T-cell (primary cell): ENCODE data around the gene GPC5. TPM values are rescaled to one million over a fixed set of nuclear protein-coding genes. Genes with fewer than 3 reads are reported as not detected.
"Not testable (repeated sequence)": the region's sequence is repeated elsewhere in the genome, so short reads cannot be mapped to it uniquely, and the experiment has no call there.

ENCODE experiments used
- ATAC-seq, 4 experiments: fragments of 200-7000 bp in 3 of 4; fragments of 150-1000 bp in 1 of 4; cut with Tn5 transposase; replicated peaks in 1 of 4; 1 replicate in 3 of 4; 2 replicates in 1 of 4; pipeline ENCODE4 v1.10.0; 2021; ENCODE audit warnings: moderate library complexity in 3 of 4, mild to moderate bottlenecking in 2 of 4, moderate number of reproducible peaks in 1 of 4
- CTCF ChIA-PET, 2 donors: fragments of 300-600 bp; sonication (Branson Sonifier 250); formaldehyde crosslinking; loops; one replicate each; lab custom pipeline; 2022; ENCODE audit warnings: antibody characterized with exemption in 2 of 2; lab: Charles Lee
- POLR2A ChIA-PET, 2 donors: fragments of 300-600 bp; sonication (Branson Sonifier 250); formaldehyde crosslinking; loops; one replicate each; lab custom pipeline; 2022; ENCODE audit warnings: antibody characterized with exemption in 2 of 2; lab: Charles Lee
- DNase-seq, 35 experiments: peaks; one replicate each; pipeline versions ENCODE4 v3.0.0 to v3.0.0-alpha.2; 2013 to 2023
- H3K27ac ChIP-seq: one replicate; pipeline ENCODE4 v1.5.1; 2013; ENCODE audit warnings: low read length
- H3K27me3 ChIP-seq, 2 experiments: replicated peaks in 1 of 2; 1 replicate in 1 of 2; 2 replicates in 1 of 2; pipeline versions ENCODE4 v1.6.1 to v1.7.0; 2013; ENCODE audit warnings: low read length in 1 of 2, mixed read lengths in 1 of 2; ENCODE audit not compliant: control insufficient read depth in 2 of 2, insufficient read depth in 2 of 2; ENCODE audit errors: extremely low read depth in 1 of 2
- H3K36me3 ChIP-seq, 2 donors: 1 replicate in 1 of 2; 2 replicates in 1 of 2; pipeline versions ENCODE4 v1.6.1 to v1.7.0; 2013; ENCODE audit warnings: low read length in 1 of 2; ENCODE audit not compliant: control insufficient read depth in 2 of 2, insufficient read depth in 1 of 2; ENCODE audit errors: extremely low read depth in 1 of 2
- H3K4me1 ChIP-seq, 2 experiments: 1 replicate in 1 of 2; 2 replicates in 1 of 2; pipeline versions ENCODE4 v1.6.1 to v1.7.0; 2013; ENCODE audit warnings: low read length in 2 of 2, mixed read lengths in 1 of 2; ENCODE audit not compliant: insufficient read depth in 2 of 2, control insufficient read depth in 1 of 2; ENCODE audit errors: extremely low read depth in 1 of 2
- H3K4me3 ChIP-seq, 2 donors: 1 replicate in 1 of 2; 2 replicates in 1 of 2; pipeline versions ENCODE4 v1.5.1 to v1.7.0; 2013; ENCODE audit warnings: mild to moderate bottlenecking in 2 of 2, low read length in 1 of 2, moderate library complexity in 1 of 2; ENCODE audit not compliant: control insufficient read depth in 1 of 2; ENCODE audit errors: extremely low read depth in 1 of 2
- H3K9me3 ChIP-seq: 2 replicates; pipeline ENCODE4 v1.7.0; 2013
- H3K27ac Mint-ChIP-seq, 2 donors: one replicate each; pipeline ENCODE4 v1.8.0; 2020 to 2021; ENCODE audit warnings: mild to moderate bottlenecking in 2 of 2, mixed read lengths in 2 of 2
- H3K27me3 Mint-ChIP-seq, 2 donors: one replicate each; pipeline ENCODE4 v1.8.0; 2021 to 2022; ENCODE audit warnings: mixed read lengths in 2 of 2
- H3K36me3 Mint-ChIP-seq: one replicate; pipeline ENCODE4 v1.8.0; 2021; ENCODE audit warnings: mixed read lengths
- H3K4me1 Mint-ChIP-seq, 3 donors: one replicate each; pipeline ENCODE4 v1.8.0; 2020 to 2022; ENCODE audit warnings: mixed read lengths in 3 of 3, mild to moderate bottlenecking in 1 of 3
- H3K4me3 Mint-ChIP-seq, 3 donors: one replicate each; pipeline ENCODE4 v1.8.0; 2020 to 2022; ENCODE audit warnings: mild to moderate bottlenecking in 3 of 3, mixed read lengths in 3 of 3, moderate library complexity in 3 of 3
- H3K9me3 Mint-ChIP-seq, 3 donors: one replicate each; pipeline ENCODE4 v1.8.0; 2020 to 2022; ENCODE audit warnings: mixed read lengths in 3 of 3
- WGBS: methylation state at CpG from one replicate; pipeline ENCODE4 v1.1.5; 2013; ENCODE audit warnings: missing lambda C conversion rate; ENCODE audit not compliant: insufficient coverage; 5-methylcytosine and 5-hydroxymethylcytosine counted together
- total RNA-seq, 35 experiments: library from RNA in 6 of 35; stranded (reverse) in 6 of 35; fragments of 120-200 nt in 1 of 35; gene quantifications; one replicate each; pipeline versions ENCODE4 v1.2.1 to v1.2.4 and lab custom pipeline; 2013 to 2026

The GPC5 gene
- total RNA-seq, 5 donors from 2014 or later (not counting 1 experiment from before 2014, with no cell fraction given), result 0.12 to 0.39 (median 0.26) TPM

GRCh38 chr13:92886535-92887077 is 1488.2 kb downstream of the GPC5 start:
- Histone ChIP-seq H3K36me3 (no peaks in the 10 kb centered on the region), H3K27ac (no peak overlapping the region), H3K4me1 (no peaks in the 10 kb centered on the region), H3K9me3 (no peaks in the 10 kb centered on the region), H3K27me3 (no peaks in the 10 kb centered on the region), H3K4me3 (no peak overlapping the region)
- CTCF ChIA-PET, result interaction anchor here (0.6 to 0.7 kb wide), 2 partner anchors 182 to 566 kb away, joined by 4 to 5 read pairs; no protein-coding TSS in a partner anchor
- Mint-ChIP-seq H3K4me1 (no peaks in the 10 kb centered on the region), H3K36me3 (no peaks in the 10 kb centered on the region), H3K27ac (no peak overlapping the region), H3K27me3 (no peaks in the 10 kb centered on the region), H3K4me3 (no peak overlapping the region), H3K9me3 (peaks cover 0 to 10% (median 0%) of the 10 kb centered on the region in 3 donors)
- ATAC-seq (no peak), DNase-seq (no peak)
- WGBS, result no CpG with 5 or more reads among the region's 1 CpG
- POLR2A ChIA-PET, result no interaction called here

GRCh38 chr13:92894447-92894846 is 1496.0 kb downstream of the GPC5 start:
- no peak overlapping the region for H3K27ac ChIP-seq
- no peaks in the 10 kb centered on the region for H3K27me3 ChIP-seq
- no peaks in the 10 kb centered on the region for H3K9me3 ChIP-seq
- H3K9me3 Mint-ChIP-seq, result peaks cover 0 to 13% (median 2%) of the 10 kb centered on the region in 3 donors
- H3K4me1 Mint-ChIP-seq, result no peaks in the 10 kb centered on the region
- no peaks in the 10 kb centered on the region for H3K4me1 ChIP-seq
- ATAC-seq, result no peak
- no peak overlapping the region for H3K4me3 ChIP-seq
- no peak overlapping the region for H3K4me3 Mint-ChIP-seq
- DNase-seq, result no peak
- no peaks in the 10 kb centered on the region for H3K27me3 Mint-ChIP-seq
- ChIA-PET CTCF (no interaction called here), POLR2A (no interaction called here)
- no CpG with 5 or more reads among the region's 3 CpGs for WGBS
- H3K36me3 Mint-ChIP-seq, result no peaks in the 10 kb centered on the region
- no peak overlapping the region for H3K27ac Mint-ChIP-seq
- H3K36me3 ChIP-seq, result no peaks in the 10 kb centered on the region

GRCh38 chr13:92896842-92897241 is 1498.4 kb downstream of the GPC5 start:
- H3K27ac ChIP-seq, result no peak overlapping the region
- no peaks in the 10 kb centered on the region for H3K27me3 ChIP-seq
- CTCF ChIA-PET, result no interaction called here
- H3K36me3 Mint-ChIP-seq, result no peaks in the 10 kb centered on the region
- H3K36me3 ChIP-seq, result no peaks in the 10 kb centered on the region
- no peaks in the 10 kb centered on the region for H3K4me1 ChIP-seq
- no peaks in the 10 kb centered on the region for H3K27me3 Mint-ChIP-seq
- POLR2A ChIA-PET, result no interaction called here
- no peaks in the 10 kb centered on the region for H3K9me3 ChIP-seq
- H3K4me3 Mint-ChIP-seq, result no peak overlapping the region
- H3K4me1 Mint-ChIP-seq, result no peaks in the 10 kb centered on the region
- H3K4me3 ChIP-seq, result no peak overlapping the region
- ATAC-seq (no peak), DNase-seq (no peak)
- WGBS, result 100% methylated on average over 1 of the region's 2 CpGs
- peaks cover 0 to 13% (median under 1%) of the 10 kb centered on the region in 3 donors for H3K9me3 Mint-ChIP-seq
- no peak overlapping the region for H3K27ac Mint-ChIP-seq

GRCh38 chr13:92898946-92899345 is 1500.5 kb downstream of the GPC5 start:
- H3K36me3 ChIP-seq, ATAC-seq, H3K4me3 ChIP-seq, H3K27ac Mint-ChIP-seq, H3K27me3 ChIP-seq, H3K4me3 Mint-ChIP-seq, DNase-seq, H3K4me1 Mint-ChIP-seq, H3K4me1 ChIP-seq, CTCF ChIA-PET, H3K27ac ChIP-seq, H3K9me3 ChIP-seq, H3K27me3 Mint-ChIP-seq, H3K36me3 Mint-ChIP-seq, POLR2A ChIA-PET: not testable (repeated sequence)
- peaks cover 0 to 13% (median 0%) of the 10 kb centered on the region in 3 donors for H3K9me3 Mint-ChIP-seq

- POLR2A ChIA-PET, result no interaction called here
- no peak overlapping the region for H3K27ac Mint-ChIP-seq
Observed at GRCh38 chr13:92900446-92900845, 1502.0 kb downstream of the GPC5 start.

GRCh38 chr13:92901739-92902138 is 1503.3 kb downstream of the GPC5 start:
- Histone ChIP-seq H3K36me3 (no peaks in the 10 kb centered on the region), H3K4me1 (no peaks in the 10 kb centered on the region), H3K9me3 (no peaks in the 10 kb centered on the region), H3K27me3 (no peaks in the 10 kb centered on the region), H3K4me3 (no peak overlapping the region), H3K27ac (no peak overlapping the region)
- POLR2A ChIA-PET, result no interaction called here
- Mint-ChIP-seq H3K27me3 (no peaks in the 10 kb centered on the region), H3K9me3 (peaks cover 0 to 12% (median 8%) of the 10 kb centered on the region in 3 donors), H3K36me3 (no peaks in the 10 kb centered on the region), H3K27ac (no peak overlapping the region), H3K4me3 (no peak overlapping the region), H3K4me1 (no peaks in the 10 kb centered on the region)
- ATAC-seq (no peak), DNase-seq (no peak)
- CTCF ChIA-PET, result interaction anchor here in 1 of 2 donors (0.6 kb wide), 1 partner anchor 1536 kb away, joined by 5 read pairs; no protein-coding TSS in a partner anchor
- 80% methylated on average over 3 of the region's 5 CpGs for WGBS

More at GRCh38 chr13:92900446-92900845, 1502.0 kb downstream of the GPC5 start:
- H3K36me3 ChIP-seq, result no peaks in the 10 kb centered on the region
- no peak for DNase-seq
- WGBS, result 69% methylated on average over 2 of the region's 3 CpGs
- CTCF ChIA-PET, result no interaction called here
- H3K4me1 Mint-ChIP-seq, result no peaks in the 10 kb centered on the region
- H3K4me3 ChIP-seq, result no peak overlapping the region
- no peaks in the 10 kb centered on the region for H3K36me3 Mint-ChIP-seq
- H3K27me3 Mint-ChIP-seq, result no peaks in the 10 kb centered on the region
- H3K4me3 Mint-ChIP-seq, result no peak overlapping the region
- no peak for ATAC-seq
- no peaks in the 10 kb centered on the region for H3K4me1 ChIP-seq
- no peaks in the 10 kb centered on the region for H3K27me3 ChIP-seq
- H3K9me3 ChIP-seq, result no peaks in the 10 kb centered on the region
- H3K27ac ChIP-seq, result no peak overlapping the region
- peaks cover 0 to 13% (median 3%) of the 10 kb centered on the region in 3 donors for H3K9me3 Mint-ChIP-seq

GRCh38 chr13:92912629-92913028 is 1514.2 kb downstream of the GPC5 start:
- no CpG with 5 or more reads among the region's 1 CpG for WGBS
- CTCF ChIA-PET, result no interaction called here

More at GRCh38 chr13:92912629-92913028, 1514.2 kb downstream of the GPC5 start:
- Histone ChIP-seq H3K27ac (no peak overlapping the region), H3K36me3 (no peaks in the 10 kb centered on the region), H3K9me3 (no peaks in the 10 kb centered on the region), H3K4me1 (no peaks in the 10 kb centered on the region), H3K27me3 (no peaks in the 10 kb centered on the region), H3K4me3 (no peak overlapping the region)
- Mint-ChIP-seq H3K9me3 (no peaks in the 10 kb centered on the region), H3K27me3 (no peaks in the 10 kb centered on the region), H3K4me3 (no peak overlapping the region), H3K36me3 (no peaks in the 10 kb centered on the region), H3K27ac (no peak overlapping the region), H3K4me1 (no peaks in the 10 kb centered on the region)
- ATAC-seq (no peak), DNase-seq (no peak)
- POLR2A ChIA-PET, result no interaction called here
